ENCODE measurements around the gene L3MBTL2. TPM values are rescaled to one million over a fixed set of nuclear protein-coding genes. Genes with fewer than 3 reads are reported as not detected.
A peak's percentile ranks its signal among the peaks of the same experiment; 100 is the strongest.

L3MBTL2 gene
- total RNA-seq, 1 experiment from 2014 or later: 22.3 TPM

DNA sequence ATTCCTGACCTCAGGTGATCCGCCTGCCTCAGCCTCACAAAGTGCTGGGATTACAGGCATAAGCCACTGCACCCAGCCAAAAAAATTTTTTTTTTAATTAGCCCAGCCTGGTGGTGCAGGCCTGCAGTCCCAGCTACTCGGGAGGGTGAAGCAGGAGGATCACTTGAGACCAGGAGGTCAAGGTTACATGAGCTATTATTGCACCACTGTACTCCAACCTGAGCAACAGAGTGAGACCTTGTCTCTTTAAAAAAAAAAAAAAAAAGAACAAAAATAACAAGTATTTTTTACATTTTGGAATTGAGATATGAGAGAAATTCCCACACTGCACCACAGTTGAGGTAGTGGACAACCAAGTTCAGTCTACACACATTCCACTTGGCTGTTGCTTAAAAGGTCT, 13.6 kb upstream of the L3MBTL2 start:
- H3K36me3 ChIP-seq (ENCODE audit: low read depth): no peaks in the 10 kb centered on the region

DNA sequence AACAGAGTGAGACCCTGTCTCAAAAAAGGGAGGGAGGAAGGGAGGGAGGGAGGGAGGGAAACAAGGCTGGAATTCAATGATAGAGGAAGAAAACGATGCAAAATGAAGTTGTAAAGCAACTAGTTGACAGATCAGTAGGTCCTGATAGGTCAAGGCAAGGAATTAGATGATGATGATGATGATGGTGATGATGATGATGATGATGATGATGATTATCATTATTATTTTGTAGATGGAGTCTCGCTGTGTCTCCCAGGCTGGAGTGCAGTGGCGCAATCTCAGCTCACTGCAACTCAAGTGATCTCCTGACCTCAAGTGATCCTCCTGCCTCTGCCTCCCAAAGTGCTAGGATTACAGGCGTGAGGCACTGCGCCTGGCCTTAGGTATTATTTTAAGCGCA, 11.3 kb upstream of the L3MBTL2 start:
- intact Hi-C loops (cut with micrococcal nuclease; ENCODE audit: unreplicated experiment): no loop called here
- ChIA-PET POLR2A (ENCODE audit: unreplicated experiment) (no interaction called here), CTCF (no interaction called here)
- no peaks in the 10 kb centered on the region for H3K9me3 ChIP-seq (ENCODE audit: insufficient read depth, low read depth)
- H3K27ac ChIP-seq: no peak overlapping the region
- H3K4me1 ChIP-seq (replicated peaks; ENCODE audit: insufficient read depth): peaks cover 25% of the 10 kb centered on the region
- no peaks in the 10 kb centered on the region for H3K36me3 ChIP-seq (ENCODE audit: low read depth)
- H3F3A ChIP-seq (ENCODE audit: insufficient read depth, low read depth): peaks cover 31% of the 10 kb centered on the region
- H4K20me1 ChIP-seq (ENCODE audit: insufficient read depth): no peaks in the 10 kb centered on the region
- H3K4me3 ChIP-seq: no peak overlapping the region
- H2AFZ ChIP-seq: no peak overlapping the region
- TF ChIP-seq EZH2 (IDR thresholded peaks at IDR 0.05; ENCODE audit: low read depth): no peak
- TF ChIP-seq, protein P1, sequence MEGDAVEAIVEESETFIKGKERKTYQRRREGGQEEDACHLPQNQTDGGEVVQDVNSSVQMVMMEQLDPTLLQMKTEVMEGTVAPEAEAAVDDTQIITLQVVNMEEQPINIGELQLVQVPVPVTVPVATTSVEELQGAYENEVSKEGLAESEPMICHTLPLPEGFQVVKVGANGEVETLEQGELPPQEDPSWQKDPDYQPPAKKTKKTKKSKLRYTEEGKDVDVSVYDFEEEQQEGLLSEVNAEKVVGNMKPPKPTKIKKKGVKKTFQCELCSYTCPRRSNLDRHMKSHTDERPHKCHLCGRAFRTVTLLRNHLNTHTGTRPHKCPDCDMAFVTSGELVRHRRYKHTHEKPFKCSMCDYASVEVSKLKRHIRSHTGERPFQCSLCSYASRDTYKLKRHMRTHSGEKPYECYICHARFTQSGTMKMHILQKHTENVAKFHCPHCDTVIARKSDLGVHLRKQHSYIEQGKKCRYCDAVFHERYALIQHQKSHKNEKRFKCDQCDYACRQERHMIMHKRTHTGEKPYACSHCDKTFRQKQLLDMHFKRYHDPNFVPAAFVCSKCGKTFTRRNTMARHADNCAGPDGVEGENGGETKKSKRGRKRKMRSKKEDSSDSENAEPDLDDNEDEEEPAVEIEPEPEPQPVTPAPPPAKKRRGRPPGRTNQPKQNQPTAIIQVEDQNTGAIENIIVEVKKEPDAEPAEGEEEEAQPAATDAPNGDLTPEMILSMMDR (conservative IDR thresholded peaks at IDR 0.05): no peak
- no TSS peak for BruUV-seq (replicated peaks)
- no peaks in the 10 kb centered on the region for H3K27me3 ChIP-seq (ENCODE audit: insufficient read depth, low read depth)
- no peak overlapping the region for H3K4me2 ChIP-seq
- H3K9me2 ChIP-seq (ENCODE audit: insufficient read depth): no peaks in the 10 kb centered on the region
- H3K79me2 ChIP-seq (ENCODE audit: low read depth): no peaks in the 10 kb centered on the region
- DNase-seq: no peak

More for the DNA sequence above, 13.6 kb upstream of the L3MBTL2 start:
- no peak for DNase-seq
- TF ChIP-seq, protein P1 (conservative IDR thresholded peaks at IDR 0.05): no peak
- no peak for TF ChIP-seq EZH2 (IDR thresholded peaks at IDR 0.05; ENCODE audit: low read depth)
- H2AFZ ChIP-seq: no peak overlapping the region
- H3K9me3 ChIP-seq (ENCODE audit: insufficient read depth, low read depth): no peaks in the 10 kb centered on the region
- H3K27me3 ChIP-seq (ENCODE audit: insufficient read depth, low read depth): no peaks in the 10 kb centered on the region
- no peaks in the 10 kb centered on the region for H3K9me2 ChIP-seq (ENCODE audit: insufficient read depth)
- H3K79me2 ChIP-seq (ENCODE audit: low read depth): no peaks in the 10 kb centered on the region
- H3F3A ChIP-seq (ENCODE audit: insufficient read depth, low read depth): peaks cover 16% of the 10 kb centered on the region; the same call in 1 of the 2 replicates
- H4K20me1 ChIP-seq (ENCODE audit: insufficient read depth): no peaks in the 10 kb centered on the region
- CTCF ChIA-PET: interaction anchor here (0.6 kb wide), 1 partner anchor 277 kb away, joined by 4 read pairs; no protein-coding TSS in a partner anchor
- peaks cover 12% of the 10 kb centered on the region for H3K4me1 ChIP-seq (replicated peaks; ENCODE audit: insufficient read depth)
- no peak overlapping the region for H3K27ac ChIP-seq
- BruUV-seq (replicated peaks): no TSS peak
- H3K4me2 ChIP-seq: no peak overlapping the region
- POLR2A ChIA-PET (ENCODE audit: unreplicated experiment): no interaction called here
- H3K4me3 ChIP-seq: no peak overlapping the region
- intact Hi-C loops (cut with micrococcal nuclease; ENCODE audit: unreplicated experiment): no loop called here

DNA sequence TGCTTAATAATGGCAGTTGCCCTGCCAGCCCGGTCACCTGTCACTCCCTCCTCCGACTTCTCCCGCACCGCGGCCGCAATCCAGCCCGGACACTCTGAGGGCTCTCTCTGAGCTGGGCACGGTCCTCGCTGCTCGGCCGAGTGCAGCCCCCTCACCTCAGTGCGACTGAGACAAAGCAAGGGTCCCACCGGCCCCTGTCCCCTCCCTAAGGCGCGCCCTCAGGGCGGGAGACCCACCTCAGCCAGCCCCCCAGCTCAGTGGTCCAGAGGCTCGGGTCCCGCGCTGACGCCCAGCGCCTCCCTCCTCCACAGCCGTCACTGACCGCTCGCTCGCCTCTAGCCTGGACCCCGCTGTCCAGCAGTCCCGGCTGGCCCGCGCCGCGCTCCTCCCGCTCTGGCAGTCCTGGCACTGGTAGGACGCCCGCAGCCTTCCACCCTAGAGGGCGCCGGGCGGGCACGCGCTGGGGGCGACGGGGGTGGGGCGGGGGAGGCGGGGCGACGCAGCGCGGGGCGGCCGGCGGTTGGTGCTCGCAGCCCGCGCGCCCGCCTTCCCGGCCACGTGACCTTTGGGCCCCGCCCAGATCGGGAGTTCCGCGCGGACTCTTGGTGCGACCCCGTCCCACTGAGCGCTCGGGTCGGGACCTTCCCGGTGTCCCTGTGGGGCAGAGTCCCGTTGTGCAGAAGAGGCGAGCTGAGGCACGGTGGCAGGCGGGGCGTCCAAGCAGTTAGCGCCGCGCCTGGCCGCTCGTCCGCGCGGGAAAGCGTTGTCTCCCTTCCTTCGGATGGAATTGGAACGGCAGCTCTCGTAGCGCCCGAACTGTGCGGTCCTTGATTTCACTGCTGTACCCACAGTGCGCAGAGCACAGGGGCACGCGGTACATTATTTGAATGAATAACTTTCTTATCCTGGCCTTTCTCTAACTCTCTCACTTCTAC, 7.8 kb upstream of the L3MBTL2 start:
- Histone ChIP-seq H3K27me3 (ENCODE audit: insufficient read depth, low read depth) (no peaks in the 10 kb centered on the region), H3K4me1 (replicated peaks; ENCODE audit: insufficient read depth) (peaks cover 38% of the 10 kb centered on the region), H3K79me2 (ENCODE audit: low read depth) (no peaks in the 10 kb centered on the region), H3K36me3 (ENCODE audit: low read depth) (no peaks in the 10 kb centered on the region), H2AFZ (peak overlapping the region; percentile 98), H3K27ac (no peak overlapping the region), H3K4me3 (peak overlapping the region; percentile 82), H3K4me2 (peak overlapping the region; percentile 99), H3K9me2 (ENCODE audit: insufficient read depth) (no peaks in the 10 kb centered on the region), H3K9me3 (ENCODE audit: insufficient read depth, low read depth) (no peaks in the 10 kb centered on the region), H3F3A (ENCODE audit: insufficient read depth, low read depth) (peaks cover 43% of the 10 kb centered on the region), H4K20me1 (ENCODE audit: insufficient read depth) (no peaks in the 10 kb centered on the region)
- no TSS peak for BruUV-seq (replicated peaks)
- intact Hi-C loops (cut with micrococcal nuclease; ENCODE audit: unreplicated experiment): no loop called here
- ChIA-PET CTCF (interaction anchor here (0.6 to 2.1 kb wide), 2 partner anchors 40 to 114 kb away, joined by 5 to 10 read pairs; no protein-coding TSS in a partner anchor), POLR2A (ENCODE audit: unreplicated experiment) (interaction anchor here (0.6 kb wide), 1 partner anchor 19 kb away, joined by 4 read pairs; no protein-coding TSS in a partner anchor)
- no peak for TF ChIP-seq EZH2 (IDR thresholded peaks at IDR 0.05; ENCODE audit: low read depth)
- TF ChIP-seq, protein P1 (conservative IDR thresholded peaks at IDR 0.05): no peak
- DNase-seq: peak; percentile 62 to 79
